Measurements from ENCODE around the gene ANO7. TPM values are rescaled to one million over a fixed set of nuclear protein-coding genes. Genes with fewer than 3 reads are reported as not detected.

The ANO7 gene
- total RNA-seq, 2 experiments from 2014 or later, result 0.53 to 1.1 TPM

DNA sequence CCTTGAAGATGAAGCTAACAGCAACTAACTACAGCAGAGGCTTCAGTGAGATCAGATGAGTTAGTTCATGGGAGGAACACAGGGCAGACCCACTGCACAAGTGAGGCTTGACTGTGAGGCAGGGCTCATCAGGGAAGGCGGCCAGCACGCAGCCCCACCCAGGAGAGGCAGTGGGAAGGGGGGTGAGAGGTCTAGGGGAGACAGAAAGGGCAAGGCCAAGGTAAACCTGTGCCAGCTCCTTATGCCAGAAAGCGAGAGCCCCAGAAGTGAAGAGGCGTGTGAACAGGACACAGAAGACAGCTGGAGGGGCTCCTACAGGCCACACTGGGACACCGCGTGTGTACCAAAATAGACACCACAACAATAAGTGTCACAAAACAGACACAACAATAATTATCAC lies 48.6 kb downstream of the ANO7 start:
- H3K9me3 Mint-ChIP-seq (ENCODE audit: low read depth), result no peaks in the 10 kb centered on the region
- no peaks in the 10 kb centered on the region for H3K4me1 Mint-ChIP-seq
- H3K27me3 Mint-ChIP-seq, result no peaks in the 10 kb centered on the region
- no peak overlapping the region for H3K4me3 Mint-ChIP-seq
- H3K36me3 Mint-ChIP-seq, result peaks cover 42% of the 10 kb centered on the region
- H3K27ac Mint-ChIP-seq, result no peak overlapping the region
- ATAC-seq, result no peak
- DNase-seq, result no peak
- CTCF ChIA-PET, result interaction anchor here (0.6 kb wide), 1 partner anchor 355 kb away, joined by 3 read pairs; no protein-coding TSS in a partner anchor

DNA sequence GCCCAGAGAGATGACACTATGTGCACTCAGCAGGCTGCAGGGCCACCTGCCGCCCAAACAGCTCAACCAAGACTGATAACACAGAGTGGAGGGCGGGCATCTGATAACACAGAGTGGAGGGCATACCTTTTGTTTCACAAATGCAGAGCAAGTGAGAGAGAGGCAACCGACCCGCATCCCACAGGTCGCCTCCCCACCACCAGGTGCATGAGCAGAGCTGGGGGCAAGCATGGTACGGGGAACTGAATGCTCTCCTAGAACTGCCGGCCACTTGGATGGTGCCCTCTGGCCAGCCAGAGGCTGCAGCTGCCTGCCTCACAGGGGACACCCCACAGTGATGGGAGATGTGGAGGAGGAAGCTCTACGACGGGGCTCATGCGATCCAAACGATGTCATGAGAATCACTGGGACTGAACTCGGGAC lies 49.5 kb downstream of the ANO7 start:
- Mint-ChIP-seq H3K4me1 (no peaks in the 10 kb centered on the region), H3K27me3 (no peaks in the 10 kb centered on the region), H3K4me3 (no peak overlapping the region), H3K9me3 (ENCODE audit: low read depth) (no peaks in the 10 kb centered on the region), H3K36me3 (peaks cover 48% of the 10 kb centered on the region), H3K27ac (no peak overlapping the region)
- no peak for DNase-seq
- CTCF ChIA-PET, result no interaction called here
- ATAC-seq, result no peak

DNA sequence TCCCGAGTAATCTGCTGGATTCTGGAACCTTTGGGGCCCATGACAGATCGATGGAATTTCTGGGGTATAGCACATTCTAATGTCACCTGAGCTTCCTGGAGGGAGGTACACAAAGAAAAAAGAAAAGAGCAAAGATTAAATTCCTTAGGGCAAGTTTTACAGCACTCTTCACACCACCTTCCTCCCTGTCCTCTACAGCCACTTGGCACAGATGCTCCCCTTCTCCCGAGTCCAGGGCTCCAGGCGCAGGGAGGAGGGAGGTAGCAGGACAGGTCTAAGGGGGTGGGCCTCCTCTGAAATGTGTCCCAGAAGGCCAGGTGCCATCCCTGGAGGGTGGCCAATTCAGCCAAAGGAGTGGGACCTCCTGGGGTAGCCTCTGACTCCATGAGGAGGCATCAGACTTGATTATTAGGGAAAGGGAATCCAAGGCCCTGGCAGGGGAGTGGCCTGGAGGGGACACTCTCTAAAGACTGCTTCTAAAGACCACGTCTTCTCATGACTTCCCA lies 50.3 kb downstream of the ANO7 start:
- Mint-ChIP-seq H3K4me3 (no peak overlapping the region), H3K27me3 (no peaks in the 10 kb centered on the region), H3K27ac (no peak overlapping the region), H3K4me1 (no peaks in the 10 kb centered on the region), H3K9me3 (ENCODE audit: low read depth) (no peaks in the 10 kb centered on the region), H3K36me3 (peaks cover 49% of the 10 kb centered on the region)
- ATAC-seq, result no peak
- CTCF ChIA-PET, result no interaction called here
- DNase-seq, result no peak

DNA sequence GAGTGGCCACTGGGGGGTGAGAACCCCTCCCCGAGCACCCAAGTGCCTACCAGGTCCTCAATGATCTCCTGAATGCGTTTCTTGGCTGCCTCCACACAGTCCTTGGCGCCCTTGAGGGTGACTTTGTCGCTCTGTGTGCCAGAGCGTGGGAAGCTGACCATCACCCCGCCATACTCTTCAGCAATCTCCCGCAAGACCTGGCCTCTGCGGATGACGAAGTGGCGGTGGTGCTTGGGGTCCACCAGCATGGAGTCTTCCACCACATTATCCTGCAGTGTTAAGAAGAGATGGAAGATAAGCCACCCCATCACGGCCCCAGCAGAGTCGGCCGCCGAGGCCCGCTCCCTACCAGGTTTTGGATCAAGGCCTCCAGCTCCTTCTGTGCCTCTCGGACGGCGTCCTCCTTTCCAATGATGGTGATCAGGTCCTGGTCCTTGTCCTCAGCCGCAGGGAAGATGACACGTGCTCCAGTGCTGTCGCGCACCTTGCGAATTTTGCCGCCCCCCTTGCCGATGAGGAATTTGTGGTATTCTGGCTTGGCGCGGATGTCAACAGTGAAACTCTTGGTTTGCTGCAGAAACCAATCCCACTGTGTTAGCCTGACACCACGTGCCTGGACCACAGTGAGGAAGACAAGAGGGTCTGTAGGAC lies 51.2 kb downstream of the ANO7 start:
- H3K4me3 Mint-ChIP-seq, result no peak overlapping the region
- no peak overlapping the region for H3K27ac Mint-ChIP-seq
- DNase-seq (no peak), ATAC-seq (no peak)
- CTCF ChIA-PET, result no interaction called here
- H3K36me3 Mint-ChIP-seq, result peaks cover 51% of the 10 kb centered on the region
- no peaks in the 10 kb centered on the region for H3K4me1 Mint-ChIP-seq
- no peaks in the 10 kb centered on the region for H3K9me3 Mint-ChIP-seq (ENCODE audit: low read depth)
- H3K27me3 Mint-ChIP-seq, result no peaks in the 10 kb centered on the region

DNA sequence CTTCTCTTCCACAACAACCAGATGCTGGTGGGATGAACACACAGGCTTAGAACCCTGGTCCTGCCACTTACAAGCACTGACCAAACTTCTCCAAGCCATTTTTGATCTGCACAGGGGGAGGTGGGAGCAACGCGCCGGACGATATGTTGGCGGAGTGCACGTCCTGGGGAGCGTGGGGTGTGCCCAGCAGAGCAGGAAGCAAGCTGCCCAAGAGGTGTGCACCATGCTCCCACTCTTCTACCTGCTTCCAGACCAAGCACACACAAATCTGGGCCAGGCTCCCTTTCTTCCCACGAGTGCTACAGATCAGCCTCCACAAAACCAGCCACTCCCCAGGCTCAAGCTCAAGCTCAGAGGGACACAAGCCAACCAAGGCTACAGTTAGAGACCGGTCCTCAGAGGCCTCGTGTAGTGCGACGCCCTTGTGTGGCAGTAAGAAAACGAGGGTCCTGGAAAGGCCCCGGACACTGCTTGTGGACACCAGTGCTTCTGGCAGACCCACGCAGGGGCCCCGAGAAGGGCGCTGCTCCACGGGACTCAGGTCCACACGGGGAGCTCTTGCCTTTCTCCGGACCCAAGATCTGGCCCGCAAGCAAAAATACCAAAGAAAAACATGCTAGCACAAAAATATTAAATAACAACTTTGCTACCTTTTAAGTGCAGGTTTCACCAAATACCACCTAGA lies 52.0 kb downstream of the ANO7 start:
- DNase-seq (no peak), ATAC-seq (no peak)
- H3K27me3 Mint-ChIP-seq, result no peaks in the 10 kb centered on the region
- H3K4me3 Mint-ChIP-seq, result no peak overlapping the region
- H3K9me3 Mint-ChIP-seq (ENCODE audit: low read depth), result no peaks in the 10 kb centered on the region
- CTCF ChIA-PET, result no interaction called here
- no peak overlapping the region for H3K27ac Mint-ChIP-seq
- no peaks in the 10 kb centered on the region for H3K4me1 Mint-ChIP-seq
- H3K36me3 Mint-ChIP-seq, result peaks cover 46% of the 10 kb centered on the region

DNA sequence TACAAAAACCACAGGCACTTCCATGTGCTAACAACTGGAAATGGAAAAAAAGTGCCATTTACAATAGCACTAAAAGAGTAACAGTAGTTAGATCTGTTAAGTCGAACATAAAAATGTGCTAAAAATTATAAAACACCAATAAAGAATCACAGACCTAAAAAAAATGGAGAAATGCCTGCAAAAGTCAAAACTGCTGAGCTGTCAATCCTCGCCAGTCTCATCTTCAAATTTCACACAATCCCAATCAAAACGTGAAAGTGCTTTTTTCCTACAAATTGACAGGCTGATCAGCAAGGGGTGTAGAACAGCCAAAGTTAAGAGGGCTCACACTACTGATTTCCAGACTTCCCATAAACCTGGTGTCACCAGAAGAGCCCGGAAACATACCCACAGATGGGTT lies 53.2 kb downstream of the ANO7 start:
- Mint-ChIP-seq H3K36me3 (peaks cover 53% of the 10 kb centered on the region), H3K27me3 (no peaks in the 10 kb centered on the region), H3K9me3 (ENCODE audit: low read depth) (no peaks in the 10 kb centered on the region), H3K27ac (no peak overlapping the region), H3K4me3 (no peak overlapping the region), H3K4me1 (no peaks in the 10 kb centered on the region)
- CTCF ChIA-PET, result interaction anchor here (0.7 kb wide), 1 partner anchor 38 kb away, joined by 3 read pairs; no protein-coding TSS in a partner anchor
- ATAC-seq, result no peak
- DNase-seq, result no peak

DNA sequence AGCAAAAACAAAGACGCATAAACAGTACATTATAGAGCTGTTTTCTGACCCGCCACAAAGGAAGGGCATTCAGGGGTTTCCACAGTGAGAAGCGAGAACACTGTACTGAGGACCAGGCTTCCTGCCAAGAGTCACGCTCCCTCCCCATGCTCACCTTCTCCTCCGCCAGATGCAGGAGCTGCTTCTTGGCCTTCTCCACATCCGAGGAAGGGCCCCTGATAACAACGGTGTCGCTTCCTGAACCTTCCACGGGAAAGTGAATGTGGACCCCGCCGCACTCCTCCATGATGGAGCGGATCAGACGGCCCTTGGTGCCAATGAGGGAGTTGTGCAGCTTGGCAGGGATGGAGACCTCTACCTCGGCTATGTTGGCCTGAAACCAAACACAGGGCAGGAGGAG lies 53.8 kb downstream of the ANO7 start:
- no peak overlapping the region for H3K27ac Mint-ChIP-seq
- H3K4me1 Mint-ChIP-seq, result no peaks in the 10 kb centered on the region
- ATAC-seq (no peak), DNase-seq (no peak)
- H3K27me3 Mint-ChIP-seq, result no peaks in the 10 kb centered on the region
- CTCF ChIA-PET, result no interaction called here
- H3K36me3 Mint-ChIP-seq, result peaks cover 55% of the 10 kb centered on the region
- no peaks in the 10 kb centered on the region for H3K9me3 Mint-ChIP-seq (ENCODE audit: low read depth)
- H3K4me3 Mint-ChIP-seq, result no peak overlapping the region

DNA sequence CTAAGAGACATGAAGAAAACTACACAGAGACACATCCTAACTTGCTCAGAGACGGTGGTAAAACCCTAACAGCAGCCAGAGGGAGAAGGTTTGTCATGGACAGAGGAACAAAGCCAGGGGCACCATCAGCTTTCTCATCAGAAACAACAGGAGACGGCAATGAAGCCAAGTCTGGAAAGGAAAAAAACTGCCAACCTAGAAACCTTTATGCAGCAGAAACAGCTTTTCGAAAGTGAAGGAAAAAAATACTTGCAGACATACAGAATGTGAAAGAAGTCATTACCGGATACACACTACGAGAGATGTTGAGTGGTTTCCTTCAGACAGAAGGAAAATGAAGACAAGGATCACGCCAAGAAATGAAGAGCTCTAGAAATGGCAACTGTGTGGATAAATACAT lies 55.9 kb downstream of the ANO7 start:
- peaks cover 61% of the 10 kb centered on the region for H3K36me3 Mint-ChIP-seq
- H3K9me3 Mint-ChIP-seq (ENCODE audit: low read depth), result no peaks in the 10 kb centered on the region
- H3K27me3 Mint-ChIP-seq, result no peaks in the 10 kb centered on the region
- H3K27ac Mint-ChIP-seq, result no peak overlapping the region
- CTCF ChIA-PET, result no interaction called here
- DNase-seq (no peak), ATAC-seq (no peak)
- no peak overlapping the region for H3K4me3 Mint-ChIP-seq
- H3K4me1 Mint-ChIP-seq, result no peaks in the 10 kb centered on the region

DNA sequence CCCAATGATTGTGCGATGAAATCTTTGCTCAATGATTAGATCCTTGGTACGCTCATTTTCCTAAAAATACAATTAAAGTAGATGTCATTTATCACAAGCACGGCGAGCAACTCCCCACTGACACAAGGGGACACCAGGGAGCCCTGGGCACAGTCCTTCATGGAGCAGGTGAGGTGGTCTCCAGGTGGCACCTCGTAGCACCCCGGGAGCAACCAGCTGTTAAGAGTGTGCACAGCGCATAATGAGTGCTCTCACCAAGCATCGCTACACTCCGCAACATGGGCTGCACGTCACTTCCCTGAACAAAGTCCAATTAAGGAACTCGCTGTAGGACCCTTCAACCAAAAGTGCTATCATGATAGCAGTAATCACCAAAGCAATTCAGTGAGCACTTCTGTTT lies 59.8 kb downstream of the ANO7 start:
- Mint-ChIP-seq H3K9me3 (ENCODE audit: low read depth) (no peaks in the 10 kb centered on the region), H3K4me1 (no peaks in the 10 kb centered on the region), H3K27me3 (no peaks in the 10 kb centered on the region), H3K27ac (no peak overlapping the region), H3K36me3 (peaks cover 55% of the 10 kb centered on the region), H3K4me3 (no peak overlapping the region)
- no peak for ATAC-seq
- CTCF ChIA-PET, result no interaction called here
- DNase-seq, result no peak

DNA sequence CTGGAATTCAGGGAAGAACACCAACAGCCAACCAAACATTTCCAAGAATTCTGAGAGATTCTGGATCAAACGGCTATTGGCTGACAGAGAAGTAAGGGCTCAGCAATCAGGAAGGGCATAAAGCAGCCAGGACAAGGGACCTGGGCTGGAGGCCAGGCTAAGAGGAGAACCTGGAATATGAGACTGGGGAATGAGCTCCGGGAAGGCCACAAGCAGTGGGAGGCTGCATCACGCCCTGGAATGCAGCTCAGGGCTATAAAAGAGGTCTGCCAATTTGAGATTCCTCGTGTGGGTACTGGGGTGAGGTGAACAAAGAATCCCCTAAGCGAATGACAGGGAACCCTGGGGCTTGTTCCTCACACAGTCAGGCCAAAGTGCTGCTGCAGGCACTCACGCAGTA lies 60.4 kb downstream of the ANO7 start:
- CTCF ChIA-PET, result no interaction called here
- no peak overlapping the region for H3K27ac Mint-ChIP-seq
- peaks cover 57% of the 10 kb centered on the region for H3K36me3 Mint-ChIP-seq
- DNase-seq, result no peak
- H3K9me3 Mint-ChIP-seq (ENCODE audit: low read depth), result no peaks in the 10 kb centered on the region
- H3K4me3 Mint-ChIP-seq, result no peak overlapping the region
- H3K27me3 Mint-ChIP-seq, result no peaks in the 10 kb centered on the region
- no peak for ATAC-seq
- H3K4me1 Mint-ChIP-seq, result no peaks in the 10 kb centered on the region

DNA sequence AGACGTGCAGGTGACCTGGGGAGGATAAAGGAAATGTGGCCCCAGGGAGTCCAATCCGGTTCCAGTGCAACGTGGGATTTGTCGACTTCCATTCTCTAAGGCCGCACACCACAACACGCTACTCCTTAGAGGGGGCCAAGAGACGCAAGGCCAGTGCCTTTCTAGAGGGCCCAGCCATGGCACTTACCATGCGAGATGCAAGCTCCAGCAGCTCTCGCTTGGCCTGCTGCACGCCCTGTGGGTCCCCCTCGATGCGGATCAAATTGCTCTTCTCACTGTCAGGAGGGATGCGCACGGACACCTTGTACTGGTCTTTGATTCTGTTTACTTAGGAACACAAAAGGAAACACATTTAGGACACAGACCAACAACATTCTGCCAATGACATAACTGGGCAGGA lies 61.2 kb downstream of the ANO7 start:
- Mint-ChIP-seq H3K9me3 (ENCODE audit: low read depth) (no peaks in the 10 kb centered on the region), H3K27me3 (no peaks in the 10 kb centered on the region), H3K4me1 (no peaks in the 10 kb centered on the region), H3K27ac (no peak overlapping the region), H3K36me3 (peaks cover 52% of the 10 kb centered on the region), H3K4me3 (no peak overlapping the region)
- DNase-seq (no peak), ATAC-seq (no peak)
- CTCF ChIA-PET, result no interaction called here

DNA sequence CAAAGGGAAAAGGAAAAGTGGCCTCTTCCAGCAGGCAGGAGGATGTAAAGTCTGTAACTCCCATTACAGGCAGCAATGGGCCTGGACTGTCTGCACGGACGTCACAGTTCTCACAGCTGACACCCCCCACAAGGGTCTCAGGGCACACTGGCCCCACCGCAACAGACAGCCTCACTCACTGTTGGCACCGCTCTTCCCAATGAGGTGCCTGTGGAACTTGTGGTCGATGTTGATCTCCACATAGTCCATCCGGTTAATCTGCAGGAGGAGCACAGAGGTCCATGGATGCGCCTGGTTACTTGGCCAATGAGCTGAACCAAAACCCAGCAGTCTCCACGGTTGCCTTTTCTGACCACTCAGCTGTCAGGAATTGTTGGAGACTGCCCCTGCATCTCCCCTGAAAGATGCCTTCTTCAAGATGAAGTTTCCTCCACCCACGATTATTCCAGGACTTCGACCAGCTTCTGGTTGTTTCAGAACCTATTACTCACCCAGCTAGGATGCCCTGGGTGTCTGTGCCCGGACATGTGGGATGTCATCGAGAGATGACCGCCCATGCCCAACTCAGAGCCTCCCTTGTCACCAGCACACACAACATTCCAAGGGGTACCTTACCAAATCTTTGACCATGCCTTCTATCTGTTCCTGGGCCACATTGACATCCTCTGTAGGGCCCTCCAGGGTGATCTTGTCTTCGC lies 64.5 kb downstream of the ANO7 start:
- CTCF ChIA-PET, result no interaction called here
- no peak overlapping the region for H3K4me3 Mint-ChIP-seq
- H3K27ac Mint-ChIP-seq, result no peak overlapping the region

DNA sequence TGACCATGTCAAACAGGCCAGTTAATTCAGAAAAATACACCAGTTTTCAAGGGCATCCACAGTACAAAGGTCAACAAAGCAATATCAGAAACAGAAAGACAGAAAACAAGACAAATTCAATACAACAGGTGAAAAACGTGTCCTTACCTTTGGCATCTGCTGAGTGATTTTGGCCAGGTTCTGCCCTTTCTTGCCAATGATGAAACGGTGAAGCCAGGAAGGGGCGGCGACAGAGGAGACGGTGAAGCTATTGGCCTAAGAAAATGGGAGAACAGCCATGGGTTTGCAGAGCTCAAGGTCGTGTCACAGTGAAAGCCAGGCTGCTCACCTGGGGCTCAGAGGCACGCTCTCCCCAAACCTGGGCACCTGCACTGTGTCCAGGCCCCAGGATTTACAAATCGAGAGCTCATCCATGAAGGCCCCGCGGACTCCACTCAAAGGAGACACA lies 66.5 kb downstream of the ANO7 start:
- no peaks in the 10 kb centered on the region for H3K27me3 Mint-ChIP-seq
- CTCF ChIA-PET, result no interaction called here
- H3K4me1 Mint-ChIP-seq, result peaks cover 7% of the 10 kb centered on the region
- no peaks in the 10 kb centered on the region for H3K9me3 Mint-ChIP-seq (ENCODE audit: low read depth)
- H3K27ac Mint-ChIP-seq, result no peak overlapping the region
- DNase-seq (no peak), ATAC-seq (no peak)
- H3K4me3 Mint-ChIP-seq, result no peak overlapping the region
- H3K36me3 Mint-ChIP-seq, result peaks cover 44% of the 10 kb centered on the region

More for the DNA sequence above, 64.5 kb downstream of the ANO7 start:
- no peak for DNase-seq
- Mint-ChIP-seq H3K36me3 (peaks cover 54% of the 10 kb centered on the region), H3K4me1 (peaks cover 2% of the 10 kb centered on the region), H3K9me3 (ENCODE audit: low read depth) (no peaks in the 10 kb centered on the region), H3K27me3 (no peaks in the 10 kb centered on the region)
- ATAC-seq, result no peak
